GM21381 (cell line): ENCODE data around the gene RER1.

Experiments used
- ATAC-seq: cut with Tn5 transposase; IDR thresholded peaks from one replicate; pipeline ENCODE4 v1.9.1; 2021; ENCODE audit warnings: mild to moderate bottlenecking, moderate library complexity; ENCODE audit not compliant: unreplicated experiment

RER1 gene

DNA sequence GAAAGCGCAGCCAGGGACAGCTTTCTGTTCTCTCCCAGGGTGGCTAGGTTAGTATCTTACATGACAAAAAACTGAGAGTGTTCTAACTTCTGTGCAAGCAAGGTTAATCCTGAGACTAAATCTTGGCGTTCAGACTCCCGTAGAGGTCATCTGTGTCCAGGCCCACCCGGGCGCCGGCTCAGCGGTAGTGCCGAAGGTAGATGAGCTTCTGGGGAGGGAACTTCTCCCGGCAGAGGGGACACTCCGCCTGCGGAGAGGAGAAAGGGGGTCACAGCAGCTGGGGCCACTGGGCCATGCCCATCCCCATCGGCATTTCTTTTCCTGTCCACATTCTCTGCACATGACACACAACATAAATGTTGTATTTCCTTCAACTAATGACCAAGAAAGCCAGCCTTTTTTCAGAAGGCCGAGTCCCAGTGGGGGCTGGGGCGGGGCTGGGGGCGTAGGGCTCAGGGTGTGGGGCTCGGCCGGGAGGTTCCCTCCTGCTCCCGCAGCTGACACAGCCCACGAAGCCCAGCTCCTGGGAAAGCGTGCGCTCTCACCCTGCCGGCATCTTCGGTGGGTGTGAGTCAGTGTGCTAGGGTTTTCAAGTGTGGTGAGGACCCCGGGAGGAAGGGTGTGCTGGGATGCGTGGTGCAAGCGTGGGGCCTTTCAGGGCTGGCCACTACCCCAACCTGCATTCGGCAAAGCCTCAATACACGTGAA lies 14.1 kb downstream of the RER1 start:
- no peak for ATAC-seq

DNA sequence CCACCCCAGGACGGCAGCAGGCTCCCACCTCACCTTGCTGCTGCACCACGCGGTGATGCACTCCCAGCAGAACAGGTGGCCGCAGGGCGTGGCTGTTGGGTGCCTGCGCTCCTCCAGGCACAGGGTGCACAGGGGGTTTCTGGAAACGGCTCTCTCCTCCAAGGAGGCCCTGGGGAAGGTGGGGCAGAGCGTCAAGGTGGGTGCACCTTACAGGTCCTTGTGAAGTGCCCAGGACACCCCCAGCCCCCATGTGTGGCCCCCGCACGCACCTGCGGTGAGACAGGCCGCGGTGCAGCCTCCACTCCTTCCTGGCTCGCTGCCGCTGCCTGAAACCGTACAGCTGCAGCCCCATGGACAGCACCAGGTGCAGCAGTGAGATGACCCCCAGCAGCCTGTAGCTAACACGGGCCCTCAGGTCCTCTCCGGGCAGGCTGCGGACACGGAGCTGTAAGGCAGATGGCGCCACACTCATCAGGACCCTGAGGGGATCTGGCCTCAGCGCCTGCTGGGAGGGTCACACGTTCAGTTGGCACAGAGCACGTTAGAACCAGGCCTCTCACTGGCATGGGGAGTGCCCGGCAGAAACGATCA lies 14.9 kb downstream of the RER1 start:
- no peak for ATAC-seq

DNA sequence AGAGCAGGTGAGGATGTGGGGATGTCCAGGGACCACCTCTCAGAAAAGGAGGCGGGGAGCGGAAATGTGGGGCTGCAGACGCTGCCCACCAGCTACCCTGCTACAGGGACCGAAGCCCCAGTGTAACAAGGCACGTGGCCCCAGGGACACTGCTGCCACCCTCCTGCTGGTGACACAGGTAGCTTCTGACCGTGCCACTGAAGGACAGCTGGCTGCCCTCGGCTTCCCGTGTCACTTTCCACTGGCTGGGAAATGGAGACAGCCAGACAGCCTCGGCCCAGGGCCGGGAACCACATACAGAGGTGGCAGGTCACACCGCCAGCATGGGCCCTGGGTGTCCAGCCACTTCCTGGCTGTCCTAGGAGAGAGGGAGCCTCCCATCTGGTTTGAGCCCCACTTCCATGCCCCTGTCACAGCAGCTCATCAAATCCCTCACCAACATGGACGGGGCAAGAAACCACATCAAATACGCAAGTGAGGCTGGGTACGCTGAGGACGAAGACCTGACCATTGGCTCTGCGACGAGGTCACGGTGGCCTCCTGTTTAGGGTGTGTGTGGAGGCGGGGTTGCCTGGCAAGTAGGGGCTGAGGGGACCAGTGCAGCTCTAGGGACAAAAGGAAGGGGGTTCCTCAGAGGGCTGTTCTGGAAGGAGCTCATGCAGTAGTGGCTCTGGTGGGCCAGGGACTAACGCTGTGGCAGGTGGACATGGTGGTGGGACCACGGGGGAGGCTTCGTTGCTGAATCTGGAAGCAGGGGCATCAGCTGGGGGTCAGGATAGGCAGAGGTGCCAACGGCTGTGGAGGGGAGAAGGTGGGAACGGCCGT lies 15.7 kb downstream of the RER1 start:
- no peak for ATAC-seq

DNA sequence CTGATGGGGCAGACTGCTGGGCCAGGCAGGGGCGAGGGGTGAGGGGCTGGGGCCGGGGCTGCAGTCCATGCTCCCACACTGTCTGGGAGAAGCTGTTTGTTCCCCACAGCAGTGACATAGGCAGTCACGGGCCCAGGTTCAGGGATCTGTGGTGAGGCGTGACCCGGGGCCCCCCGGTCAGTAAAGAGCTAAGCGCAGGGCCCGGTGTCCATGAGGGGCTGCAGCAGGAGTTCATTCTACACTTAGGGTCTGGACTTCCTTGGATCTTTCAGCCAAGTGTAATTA lies 16.3 kb downstream of the RER1 start:
- ATAC-seq, result no peak

GRCh38 chr1:2408456-2408855 lies 16.8 kb downstream of the RER1 start:
- ATAC-seq, result no peak

GRCh38 chr1:2408859-2409276 lies 17.2 kb downstream of the RER1 start:
- ATAC-seq, result no peak

- no peak for ATAC-seq
Observed at GRCh38 chr1:2409745-2410144, 18.1 kb downstream of the RER1 start.

GRCh38 chr1:2411801-2412394 lies 20.3 kb downstream of the RER1 start:
- ATAC-seq, result peak; percentile 24

DNA sequence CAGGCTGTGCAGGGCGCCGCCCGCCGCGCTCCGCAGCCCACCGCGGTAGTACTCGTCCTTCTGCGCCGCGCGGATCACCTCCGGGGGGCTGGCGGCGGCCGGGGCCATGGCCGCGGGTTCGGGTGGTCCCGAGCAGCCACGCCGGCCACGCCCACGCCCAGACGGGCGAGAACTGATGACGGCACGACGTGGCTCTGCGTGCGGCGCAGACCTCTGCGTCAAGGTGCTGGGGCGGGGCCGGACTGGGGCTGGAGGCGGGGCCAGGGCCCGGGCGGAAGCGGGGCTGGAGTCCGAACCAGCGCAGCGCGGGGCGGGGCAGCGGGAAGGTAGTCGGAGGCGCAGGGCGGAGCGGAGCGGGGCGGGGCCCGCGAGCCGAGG lies 20.7 kb downstream of the RER1 start, which contains the start of gene PEX10:
PEX10 (minus strand) TSS at position 170 of the 378 bp plus-strand sequence; CDS start at position 108, 62 bp downstream.
- peak; percentile 82 for ATAC-seq

DNA sequence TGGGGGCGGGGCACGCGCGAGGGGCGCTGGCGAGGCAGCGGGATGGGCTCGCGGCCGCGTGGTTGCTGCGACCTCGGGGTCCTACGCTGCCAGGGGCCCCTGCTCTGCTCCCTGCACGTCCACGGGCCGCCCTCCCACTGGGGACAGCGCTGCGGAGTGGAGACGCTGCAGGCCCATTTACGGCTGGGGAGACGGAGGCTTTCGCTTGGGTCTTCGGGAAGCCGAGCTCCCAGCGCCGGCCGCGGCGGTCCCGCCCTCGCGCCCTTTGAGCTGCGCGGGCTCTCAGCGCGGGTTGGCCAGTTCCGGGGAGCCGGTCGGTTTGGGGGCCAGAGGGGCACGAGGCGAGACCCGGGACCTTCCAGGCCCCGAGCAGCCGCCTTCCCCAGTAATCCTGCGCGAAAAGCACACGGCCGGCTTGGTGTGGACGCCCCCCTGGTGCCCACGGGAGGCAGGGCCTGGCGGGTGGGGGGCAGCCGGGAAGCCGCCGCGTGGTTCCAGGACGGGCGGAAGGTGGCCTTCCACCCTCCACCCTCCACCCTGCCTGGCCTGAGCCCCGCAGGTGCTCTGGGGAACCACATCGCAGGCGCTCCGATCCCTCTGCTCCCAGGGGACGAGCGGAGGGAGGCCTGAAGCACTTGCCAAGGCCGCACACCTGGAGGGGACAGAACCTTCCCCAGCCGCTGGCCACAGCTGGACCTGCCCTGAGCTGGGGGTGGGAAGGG lies 21.3 kb downstream of the RER1 start:
- peak; percentile 2 for ATAC-seq

GRCh38 chr1:2413495-2414296 lies 22.1 kb downstream of the RER1 start:
- ATAC-seq, result no peak

DNA sequence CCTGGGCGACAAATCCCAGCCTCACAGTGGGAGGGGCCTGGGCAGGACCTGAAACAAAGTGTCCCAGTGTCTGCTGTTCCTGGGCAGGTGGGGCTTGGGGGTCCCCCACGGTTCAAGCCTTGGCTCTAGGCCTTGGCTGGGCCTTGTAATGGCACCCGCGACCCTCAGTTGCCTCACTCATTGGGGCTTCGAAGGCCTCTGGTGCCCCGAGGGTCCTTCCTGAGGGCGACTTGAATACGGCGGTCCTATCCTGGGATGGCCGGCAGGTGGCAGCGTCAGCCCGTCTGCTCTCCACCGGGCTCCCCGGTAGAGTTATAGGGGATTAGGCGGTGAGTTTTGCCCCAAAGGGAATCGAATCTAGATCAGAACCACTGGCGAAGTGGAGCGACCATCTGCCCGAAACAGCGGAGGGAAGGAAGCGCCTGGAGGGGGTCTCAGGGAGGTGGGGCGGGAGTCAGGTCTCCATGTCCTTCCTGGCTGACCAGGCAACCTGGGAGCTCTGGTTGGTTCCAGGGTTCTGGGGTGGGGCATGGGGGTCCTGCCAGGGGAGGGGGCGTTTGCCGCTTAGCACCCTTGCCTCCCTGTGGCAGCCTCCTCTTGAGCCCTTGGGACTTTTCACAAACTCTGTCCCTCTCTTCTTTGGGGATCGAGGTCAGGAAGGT lies 22.8 kb downstream of the RER1 start:
- ATAC-seq, result no peak

- ATAC-seq, result no peak
Observed at GRCh38 chr1:2415337-2415736, 23.7 kb downstream of the RER1 start.

- ATAC-seq, result no peak
Observed at GRCh38 chr1:2415801-2416208, 24.2 kb downstream of the RER1 start.

- ATAC-seq, result no peak
Observed at GRCh38 chr1:2416403-2416802, 24.8 kb downstream of the RER1 start.

- ATAC-seq, result no peak
Observed at GRCh38 chr1:2417083-2417832, 25.6 kb downstream of the RER1 start.

DNA sequence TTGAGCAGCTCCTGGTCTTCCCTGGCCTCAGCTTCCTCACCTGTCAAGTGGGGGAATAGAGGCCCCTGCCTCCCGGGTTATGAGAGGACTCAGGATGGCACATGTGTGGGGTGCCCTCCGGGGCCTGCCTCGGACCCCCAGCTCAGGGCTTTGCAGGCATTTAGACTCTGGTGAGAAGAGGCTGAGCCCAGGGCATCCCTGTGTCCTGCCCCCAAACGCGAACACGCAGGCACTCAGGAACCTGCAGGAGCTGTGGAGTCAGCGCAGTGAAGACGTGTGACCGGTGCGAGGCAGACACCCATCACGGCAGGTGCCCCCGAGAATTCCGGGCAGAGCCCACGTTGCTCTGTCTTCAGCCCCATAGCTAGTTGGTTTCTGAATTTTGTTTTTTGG lies 26.2 kb downstream of the RER1 start:
- ATAC-seq, result no peak

DNA sequence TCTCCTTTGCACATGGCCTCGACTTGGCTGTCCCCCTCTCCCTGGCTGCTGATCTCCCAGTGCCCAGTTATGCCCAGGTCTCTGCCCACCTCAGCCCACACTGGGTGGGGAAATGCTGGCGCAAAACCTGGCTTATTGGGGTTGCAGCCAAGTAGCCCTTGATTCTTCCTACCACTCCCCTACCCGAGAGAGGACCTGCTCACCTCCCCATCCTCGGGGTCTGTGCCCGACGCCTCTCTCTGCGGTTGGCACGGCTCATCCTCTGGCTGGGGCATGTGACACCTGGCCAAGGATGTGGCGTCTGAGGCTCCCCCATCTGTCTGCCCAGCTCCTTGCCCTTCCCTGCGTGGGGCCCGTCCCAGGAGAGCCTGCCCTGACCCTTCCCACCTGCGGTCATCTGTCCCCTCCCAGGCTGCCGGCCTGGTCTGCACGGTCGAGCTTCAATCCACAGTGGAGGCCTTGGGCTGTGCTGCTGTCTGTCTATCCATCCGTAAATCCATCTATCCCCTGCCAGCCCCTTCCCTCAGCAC lies 27.2 kb downstream of the RER1 start:
- ATAC-seq, result no peak

DNA sequence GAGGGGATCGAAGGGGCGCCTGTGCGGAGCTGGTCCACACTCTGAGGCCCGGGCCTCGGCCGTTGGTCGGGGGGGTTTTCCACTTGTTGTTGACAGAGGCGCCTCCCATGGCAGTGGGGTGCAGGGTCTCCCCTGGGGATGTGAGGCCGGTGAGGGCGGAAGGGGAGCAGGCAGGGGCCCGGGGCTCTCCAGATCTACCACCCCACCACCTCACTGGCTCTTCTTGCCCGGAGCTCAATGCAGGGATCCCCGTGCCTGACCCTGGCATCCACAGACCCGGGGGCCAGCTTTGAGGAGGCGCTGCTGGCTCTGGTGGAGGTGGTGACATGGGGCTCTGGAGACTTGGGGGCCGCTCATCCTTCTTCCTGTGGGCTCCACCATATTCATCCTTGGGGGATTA lies 27.8 kb downstream of the RER1 start:
- ATAC-seq, result no peak
